UCSD-AML1 (cell line): Measurements from ENCODE around the gene COL8A1.

Experiments used
- DNase-seq: peaks from one replicate; lab custom pipeline; 2025; ENCODE audit not compliant: unreplicated experiment; lab: John Stamatoyannopoulos, UW

Gene COL8A1

DNA sequence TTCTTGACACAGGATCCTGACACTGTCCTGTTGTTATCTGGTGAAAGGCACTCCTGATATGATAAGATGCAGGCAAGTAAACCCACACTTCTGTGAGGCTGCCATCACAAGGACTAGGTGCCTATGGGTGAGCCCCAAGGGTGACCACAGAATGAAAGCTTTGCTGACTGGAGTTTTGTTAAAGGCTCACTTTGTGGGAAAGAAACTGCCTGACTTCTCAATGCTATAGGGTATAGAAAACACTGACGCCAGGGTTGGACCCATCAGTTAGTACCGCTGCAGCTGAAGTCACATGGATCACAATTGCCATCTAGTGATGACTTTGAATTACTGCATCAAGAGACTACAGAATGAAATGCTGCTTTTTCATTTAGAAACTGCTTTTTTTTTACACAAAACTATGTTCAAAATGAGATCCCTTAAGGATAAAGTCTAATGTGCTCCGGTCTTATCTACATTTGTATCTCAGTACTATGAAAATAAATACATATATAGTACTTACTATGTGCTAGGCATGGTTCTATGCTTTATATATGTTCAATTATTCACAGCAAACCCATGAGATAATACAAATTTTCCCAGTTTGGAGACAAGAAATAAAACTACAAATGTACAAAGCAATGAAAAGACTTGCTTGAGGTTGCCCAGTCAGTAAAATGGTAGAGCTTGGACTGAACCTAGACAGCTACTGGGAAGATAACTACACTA lies 115.0 kb downstream of the COL8A1 start:
- peak; percentile 11 for DNase-seq

DNA sequence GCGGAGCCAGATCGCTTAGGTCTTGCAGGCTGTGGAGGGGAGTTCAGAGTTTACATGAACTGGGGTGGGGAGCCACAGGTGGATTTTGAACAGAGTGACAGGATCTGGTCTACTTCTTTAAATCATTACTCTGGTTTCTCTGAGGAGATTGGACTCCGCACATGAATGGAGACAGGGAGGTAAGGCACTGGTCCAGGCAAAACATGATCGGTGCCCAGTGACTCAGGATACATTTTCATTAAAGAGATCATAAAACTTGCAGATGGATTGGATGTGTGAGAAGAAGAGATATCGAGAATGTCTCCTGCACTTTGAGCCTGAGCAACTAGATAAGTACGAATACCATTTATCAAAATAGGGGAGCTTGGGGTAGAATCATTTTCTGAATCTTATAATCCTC lies 117.4 kb downstream of the COL8A1 start:
- no peak for DNase-seq

DNA sequence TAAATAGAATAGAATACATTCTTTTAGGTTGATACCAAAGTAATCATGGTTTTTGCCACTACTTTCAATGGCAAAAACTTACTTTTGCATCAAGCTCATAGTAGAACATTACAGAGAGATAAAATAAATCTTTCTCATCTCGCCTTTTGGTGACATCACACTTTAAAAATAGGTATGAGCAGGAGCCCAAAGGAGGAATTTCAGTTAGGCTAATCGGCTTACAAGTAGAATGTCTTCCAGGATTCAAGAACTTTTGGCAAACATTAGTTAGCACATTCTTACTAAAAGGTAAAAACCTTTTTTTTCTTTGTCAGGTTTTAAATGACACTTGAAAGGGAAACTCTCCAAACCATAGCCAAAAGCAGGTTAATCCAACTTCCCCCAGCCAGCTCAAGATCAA lies 119.6 kb downstream of the COL8A1 start:
- DNase-seq: no peak

DNA sequence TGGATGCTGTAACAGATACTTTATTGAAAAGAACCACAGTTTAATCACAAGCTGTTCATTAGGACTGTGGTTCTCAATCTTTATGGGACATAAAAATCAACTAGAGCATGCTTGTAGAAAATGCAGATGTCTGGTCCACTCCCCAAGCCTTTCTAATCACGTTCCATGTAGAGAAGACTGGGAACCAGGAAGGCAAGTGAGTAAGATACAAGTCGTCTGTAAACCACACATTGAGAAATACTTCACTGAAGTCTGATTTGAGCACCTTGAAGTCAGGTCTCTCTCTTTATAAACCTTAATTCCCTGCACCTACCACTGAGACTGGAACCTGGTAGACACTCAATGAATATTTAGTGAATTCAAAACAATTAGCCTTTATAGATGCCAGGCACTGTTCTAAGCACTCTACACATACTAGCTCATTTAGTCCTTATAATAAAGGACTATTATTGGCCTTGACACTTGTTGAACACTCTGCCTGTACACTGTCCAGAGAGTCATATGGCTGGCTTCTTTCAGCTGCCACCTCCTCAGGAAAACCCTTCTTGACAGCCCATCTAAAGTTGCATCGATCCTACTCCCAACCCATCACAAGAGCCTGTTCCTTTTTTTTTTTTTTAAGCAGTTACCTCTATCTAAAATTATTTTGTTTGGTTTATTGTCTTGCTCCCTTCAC lies 120.2 kb downstream of the COL8A1 start:
- no peak for DNase-seq

DNA sequence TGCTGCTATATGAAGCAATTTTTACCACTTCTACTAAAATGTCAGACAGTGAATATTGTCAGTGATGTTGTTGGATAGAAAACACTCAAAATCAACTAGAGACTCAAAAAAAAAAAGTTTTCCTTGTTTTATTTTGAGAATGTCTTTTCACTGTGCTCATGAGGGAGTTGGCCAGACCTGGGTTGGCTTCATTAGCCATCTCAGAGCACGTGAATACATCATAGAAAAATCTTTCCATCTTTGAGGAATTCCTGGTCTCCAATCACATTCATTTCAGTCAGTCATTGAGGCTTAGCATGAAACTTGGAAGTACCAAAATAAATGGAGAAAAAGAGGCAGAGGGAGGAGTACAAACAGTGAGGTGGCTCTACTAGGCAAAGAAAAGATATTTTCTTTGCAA lies 121.6 kb downstream of the COL8A1 start:
- DNase-seq: no peak

DNA sequence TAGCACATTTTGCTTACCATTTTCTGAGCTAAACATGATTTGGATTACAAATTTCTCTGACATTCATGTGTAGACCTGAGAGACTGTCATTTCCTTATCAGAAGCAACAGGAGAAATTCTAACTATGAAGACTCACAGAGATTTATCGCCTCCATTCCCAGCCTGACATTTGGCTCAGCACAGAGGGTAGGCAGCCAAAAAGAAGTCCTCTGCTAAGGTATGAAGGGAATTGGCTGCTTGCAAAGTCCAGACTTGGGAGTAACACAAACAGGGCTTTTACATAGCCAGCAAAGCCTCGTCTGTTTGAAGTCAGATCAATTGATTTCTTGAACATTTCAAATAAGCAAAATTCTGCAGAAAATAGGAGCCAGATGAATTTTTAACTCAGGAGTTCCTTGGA lies 122.2 kb downstream of the COL8A1 start:
- no peak for DNase-seq

DNA sequence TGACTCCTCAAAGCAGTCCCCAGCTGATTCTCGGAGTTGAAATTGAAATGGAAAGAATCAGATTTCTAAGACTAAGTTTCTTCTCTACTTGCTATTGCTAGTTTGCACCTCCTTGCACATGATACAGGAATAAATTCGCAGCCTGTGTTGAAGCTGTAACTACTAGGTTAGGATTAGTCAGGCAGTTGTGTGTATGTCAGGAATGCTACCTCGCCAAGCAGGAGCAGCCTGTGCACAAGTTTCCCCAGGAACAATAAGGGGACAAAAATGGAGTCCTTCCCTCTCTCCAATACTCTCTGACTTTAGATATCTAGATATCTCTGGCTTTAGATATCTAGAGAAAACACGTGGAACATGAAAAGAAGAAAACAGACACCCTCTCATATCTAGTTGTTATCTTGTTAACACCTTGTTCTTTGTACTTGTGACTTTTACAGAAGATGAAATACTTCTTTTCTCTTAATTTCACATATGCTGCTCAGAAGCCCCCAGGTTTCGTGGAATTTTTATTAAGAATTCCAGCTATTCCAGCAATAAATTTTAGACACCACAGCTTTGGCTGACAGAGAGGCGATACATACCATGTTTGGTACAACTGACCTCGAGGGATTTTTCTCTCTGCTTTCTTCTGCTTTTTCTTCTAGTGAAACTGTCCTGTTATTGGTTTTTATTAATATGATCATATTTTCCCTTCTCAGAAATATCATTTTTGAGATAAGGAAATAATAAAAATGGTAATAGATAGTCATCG lies 123.2 kb downstream of the COL8A1 start:
- DNase-seq: no peak

DNA sequence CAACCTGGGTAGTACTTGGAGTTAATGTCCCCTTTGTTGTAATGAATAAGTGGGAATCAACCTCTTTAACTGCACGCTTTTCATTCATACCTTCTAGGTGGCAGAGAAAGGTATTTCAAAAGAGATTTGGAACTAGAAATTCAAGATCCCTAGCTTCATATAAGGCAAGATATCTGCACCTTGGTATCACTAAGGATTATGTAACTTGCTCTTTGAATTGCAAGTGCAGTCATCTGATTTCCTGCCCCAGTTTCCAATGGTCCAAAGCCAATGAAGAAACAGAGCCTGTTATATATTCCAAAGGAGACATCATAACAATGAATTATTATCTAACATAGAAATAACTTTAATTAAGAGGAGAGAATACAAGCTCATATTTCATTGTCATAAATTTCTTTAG lies 124.5 kb downstream of the COL8A1 start:
- no peak for DNase-seq

DNA sequence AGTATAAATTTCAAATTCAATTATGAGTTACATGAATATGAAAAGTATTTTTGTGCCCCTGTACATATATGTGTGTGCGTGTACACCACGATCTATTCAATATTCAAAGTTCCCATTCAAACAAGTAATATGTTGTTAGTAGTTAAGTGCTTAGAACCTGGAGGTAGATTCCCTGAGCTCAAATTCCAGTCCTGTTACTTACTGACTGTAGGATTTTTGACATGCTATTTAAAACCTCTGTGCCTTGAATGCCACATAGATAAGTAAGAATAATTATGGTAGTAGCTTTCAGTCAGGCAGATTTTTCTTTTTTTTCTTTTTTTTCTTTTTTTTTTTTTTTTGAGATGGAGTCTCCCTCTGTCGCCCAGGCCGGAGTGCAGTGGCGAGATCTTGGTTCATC lies 126.0 kb downstream of the COL8A1 start:
- DNase-seq: no peak

DNA sequence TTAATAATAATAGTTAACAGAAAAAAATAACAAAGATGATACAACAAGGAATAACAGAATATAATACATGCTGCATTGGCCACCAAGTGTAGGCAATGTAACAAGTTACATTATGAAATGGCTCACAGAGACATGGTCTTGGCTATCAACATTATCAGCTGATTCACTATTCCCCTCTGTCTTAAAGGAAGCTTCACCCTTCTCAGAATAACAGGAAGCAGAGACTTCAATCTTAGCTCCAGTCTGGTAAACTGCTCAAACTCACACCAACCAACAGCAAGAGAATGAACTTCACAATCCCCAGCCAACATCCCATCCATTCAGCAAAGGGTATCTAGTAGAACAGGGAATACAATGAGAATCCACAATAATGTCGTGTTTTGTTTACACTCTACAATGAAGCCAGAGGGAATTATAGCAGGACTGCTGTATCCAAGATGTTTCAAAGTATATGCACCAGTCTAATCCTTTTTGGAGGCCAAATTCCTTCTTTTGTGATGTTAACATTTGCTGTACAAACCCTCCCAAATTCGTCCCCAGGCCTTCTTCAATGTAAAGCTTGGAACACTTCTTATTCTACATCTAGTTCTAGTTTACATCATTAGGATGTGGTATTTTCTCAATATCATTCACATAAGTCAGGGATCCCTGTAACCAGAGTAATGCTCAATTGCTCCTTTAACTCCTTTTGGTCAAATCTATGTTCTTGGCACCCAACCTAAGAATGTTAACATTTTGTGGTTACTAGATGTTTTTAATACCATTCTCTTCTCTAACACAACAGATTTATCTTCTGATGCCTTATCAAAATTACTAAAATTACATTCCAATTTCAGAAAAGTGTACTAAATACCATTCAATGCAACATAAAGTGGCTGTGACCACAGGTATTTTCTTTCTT lies 126.9 kb downstream of the COL8A1 start:
- DNase-seq: no peak

DNA sequence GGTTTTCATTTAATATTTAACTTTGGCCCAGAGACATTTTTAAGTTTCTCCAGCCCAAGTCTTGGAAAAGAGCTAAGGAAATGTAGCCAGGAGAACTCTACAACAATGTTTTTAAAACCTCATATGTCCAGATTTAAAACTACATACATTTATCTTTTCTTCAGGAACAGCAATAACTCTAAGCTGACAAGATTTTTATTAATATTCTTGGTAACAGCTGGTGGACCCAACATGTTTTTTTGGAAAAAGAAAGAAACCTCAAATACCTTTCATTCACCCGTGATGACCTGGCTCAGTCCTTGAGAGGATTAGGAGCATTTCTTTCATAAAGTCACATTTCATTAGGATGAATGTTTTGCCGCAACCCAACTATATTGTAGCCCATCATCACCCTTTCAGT lies 128.9 kb downstream of the COL8A1 start:
- no peak for DNase-seq

DNA sequence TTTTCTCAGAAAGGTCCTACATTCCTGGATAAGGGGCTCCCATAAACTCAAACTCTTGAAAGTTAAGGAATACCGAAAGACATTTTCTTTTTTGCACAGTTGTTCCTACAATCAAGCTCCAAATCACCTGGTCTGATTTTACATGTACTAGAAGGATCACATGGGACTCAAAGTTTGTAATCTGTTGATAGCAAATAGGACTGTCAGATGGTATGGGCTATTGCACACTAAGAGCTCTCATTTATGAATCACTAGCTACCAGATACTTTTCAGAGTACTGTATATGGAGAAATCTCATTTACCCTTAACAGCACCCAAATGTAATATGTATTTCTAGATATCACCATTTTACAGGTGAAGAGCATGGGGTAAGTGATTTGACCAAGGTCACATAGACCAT lies 129.7 kb downstream of the COL8A1 start:
- no peak for DNase-seq

DNA sequence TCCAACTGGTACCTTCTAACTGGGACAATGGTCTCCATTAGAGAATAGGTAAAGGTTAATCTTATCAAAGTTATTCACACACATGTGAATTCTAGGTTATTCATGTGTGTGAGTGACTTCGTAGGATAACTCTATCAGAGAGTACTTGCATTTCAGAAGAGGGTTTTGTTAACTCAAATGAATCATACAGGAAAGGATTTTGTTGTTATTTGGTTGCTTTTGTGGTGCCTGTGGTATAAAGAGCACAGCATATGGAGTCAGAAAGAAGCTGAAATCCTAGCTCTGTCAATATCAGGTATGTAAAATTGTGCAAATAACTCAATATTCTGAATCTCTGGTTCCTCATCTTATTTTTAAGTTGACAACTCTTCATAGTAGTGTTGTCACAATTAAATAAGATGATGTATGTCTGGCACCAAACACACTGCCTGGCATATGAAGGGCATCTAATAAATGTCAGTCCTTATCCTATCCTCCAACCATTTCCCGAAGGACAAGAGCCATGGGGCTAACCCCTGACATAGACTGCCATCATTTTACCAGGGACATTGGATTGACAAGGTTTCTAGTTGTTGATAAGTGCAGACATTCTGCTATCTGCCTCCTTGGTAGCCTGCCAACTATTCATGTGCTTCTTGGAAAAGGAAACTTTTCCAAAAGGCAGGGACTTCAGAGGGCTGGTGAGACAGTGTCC lies 130.6 kb downstream of the COL8A1 start:
- no peak for DNase-seq

DNA sequence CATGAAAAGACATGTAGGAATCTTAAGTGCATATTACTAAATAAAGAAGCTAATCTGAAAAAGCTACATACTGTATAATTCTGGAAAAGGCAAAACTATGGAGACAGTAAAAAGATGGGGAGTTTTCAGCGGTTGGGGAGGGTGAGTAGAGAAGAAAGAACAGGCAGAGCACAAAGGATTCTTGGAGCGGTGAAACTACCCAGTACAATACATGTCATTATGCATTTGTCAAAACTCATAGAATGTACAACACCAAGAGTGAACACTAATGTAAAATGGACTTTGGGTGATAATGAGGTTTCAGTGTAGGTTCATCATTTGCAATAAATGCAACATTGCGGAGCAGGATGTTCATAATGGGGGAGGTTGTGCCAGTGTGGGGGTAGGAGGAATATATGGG lies 133.8 kb downstream of the COL8A1 start:
- DNase-seq: no peak

DNA sequence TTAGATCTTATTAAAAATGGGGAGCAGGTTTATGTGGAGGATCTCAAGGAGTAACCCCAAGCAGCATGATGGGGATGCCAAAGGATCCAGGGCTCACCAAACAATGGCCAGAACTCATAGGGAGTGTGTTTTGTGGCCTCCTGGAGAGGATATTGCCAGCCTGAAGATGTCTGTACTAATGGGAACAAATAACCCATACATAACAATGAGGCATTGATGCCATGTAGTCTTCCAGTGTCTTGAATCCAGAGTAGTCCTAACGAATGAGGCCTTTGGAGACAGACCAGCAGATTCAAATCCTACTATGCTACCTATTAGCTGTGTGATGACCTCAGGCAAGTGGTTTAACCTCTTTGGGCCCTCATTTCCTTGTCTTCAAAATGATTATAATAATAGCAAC lies 134.3 kb downstream of the COL8A1 start:
- no peak for DNase-seq

DNA sequence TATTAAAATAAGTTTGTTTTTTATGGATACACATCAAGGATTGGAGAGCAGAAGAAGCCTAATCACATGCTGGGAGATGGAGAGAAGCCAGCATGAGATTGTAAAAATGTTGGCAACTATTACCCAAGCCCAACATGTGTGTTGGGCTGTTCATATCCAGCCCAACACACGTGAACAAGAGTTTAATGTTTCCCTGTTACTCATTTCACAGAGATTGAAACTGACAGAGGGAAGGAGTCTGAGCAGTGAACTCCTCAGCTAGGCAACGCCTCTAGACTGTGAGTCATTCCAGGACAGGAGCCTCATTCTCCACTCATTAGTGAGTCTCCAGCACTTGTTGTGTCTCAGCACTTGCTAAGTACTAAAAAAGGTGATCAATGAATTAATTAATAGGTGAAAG lies 136.1 kb downstream of the COL8A1 start:
- no peak for DNase-seq

DNA sequence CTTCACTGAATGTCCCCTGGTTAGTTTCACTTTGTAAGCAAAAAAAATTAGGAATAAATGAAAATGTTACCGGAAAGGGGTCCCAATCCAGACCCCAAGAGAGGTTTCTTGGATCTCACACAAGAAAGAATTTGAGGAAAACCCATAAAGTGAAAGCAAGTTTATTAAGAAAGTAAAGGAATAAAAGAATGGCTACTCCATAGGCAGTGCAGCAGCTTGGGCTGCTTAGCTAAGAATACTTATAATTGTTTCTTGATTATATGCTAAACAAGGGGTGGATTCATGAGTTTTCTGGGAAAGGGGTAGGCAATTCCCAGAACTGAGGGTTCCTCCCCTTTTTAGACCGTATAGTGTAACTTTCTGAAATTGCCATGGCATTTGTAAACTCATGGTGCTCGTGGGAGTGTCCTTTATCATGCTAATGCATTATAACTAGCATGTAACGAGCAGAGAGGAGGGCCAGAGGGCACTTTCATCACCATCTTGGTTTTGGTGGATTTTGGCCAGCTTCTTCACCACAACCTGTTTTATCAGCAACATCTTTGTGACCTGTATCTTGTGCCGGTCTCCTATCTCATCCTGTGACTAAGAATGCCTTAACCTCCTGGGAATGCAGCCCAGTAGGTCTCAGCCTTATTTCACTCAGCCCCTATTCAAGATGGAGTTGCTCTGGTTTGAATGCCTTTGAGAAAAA lies 138.3 kb downstream of the COL8A1 start:
- no peak for DNase-seq

DNA sequence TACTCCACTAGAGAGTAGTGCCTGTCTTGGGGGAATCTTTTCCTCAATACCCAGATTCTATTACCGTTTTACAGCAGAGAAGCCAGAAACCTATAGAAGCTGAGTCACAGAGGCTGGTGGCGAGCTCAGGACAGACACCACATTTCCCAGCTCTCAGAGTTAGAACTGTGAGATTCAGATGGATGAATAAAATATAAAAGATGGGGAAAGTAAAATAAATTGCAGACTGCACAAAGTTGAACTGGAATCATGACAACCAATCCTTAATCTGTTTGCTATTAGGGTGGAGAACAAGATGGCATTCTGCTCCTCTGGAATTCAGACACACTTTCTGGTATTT lies 138.8 kb downstream of the COL8A1 start:
- no peak for DNase-seq

DNA sequence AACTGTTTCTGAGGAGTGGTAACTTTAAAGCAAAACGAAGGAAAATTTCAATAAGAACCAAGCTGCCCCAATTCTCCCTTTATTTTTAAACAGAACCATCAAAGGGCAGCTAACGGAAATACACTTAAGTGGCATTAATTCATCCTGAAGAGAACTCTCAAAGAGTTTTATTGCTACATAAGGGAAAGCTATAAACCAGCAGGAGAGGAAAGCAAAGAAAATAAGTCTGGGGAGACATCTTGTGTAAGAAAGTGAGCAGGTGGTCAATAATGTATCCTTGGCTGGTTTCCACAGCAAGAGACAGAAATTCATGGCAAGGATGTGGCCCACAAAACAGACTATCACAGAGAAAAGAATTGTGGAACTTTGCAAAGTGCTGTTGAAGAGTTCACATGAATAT lies 139.3 kb downstream of the COL8A1 start:
- DNase-seq: no peak

DNA sequence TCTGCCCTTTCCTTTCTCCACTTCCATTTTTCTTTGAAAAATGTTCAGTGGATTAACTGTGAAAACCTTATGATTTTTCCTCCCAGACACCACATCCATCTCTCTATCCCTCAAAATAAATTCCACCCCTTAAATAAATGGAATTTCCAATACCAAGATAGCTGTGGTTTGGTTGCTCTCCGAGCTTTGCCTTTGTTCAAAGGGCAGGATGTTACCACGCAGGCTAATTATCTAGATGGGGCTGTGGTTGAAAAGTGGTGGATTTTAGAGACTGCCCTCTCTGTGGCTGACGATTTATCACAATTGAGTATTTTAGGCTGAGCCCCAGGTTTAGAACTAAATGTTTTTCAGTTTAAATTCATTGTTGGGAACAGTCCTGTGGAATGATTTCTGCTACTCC lies 142.4 kb downstream of the COL8A1 start:
- DNase-seq: no peak
